HEK293 (cell line): ENCODE data around the gene KLF13.

Source experiments
- GFI1B ChIP-seq: fragments of 450-650 bp; formaldehyde crosslinking; IDR thresholded peaks from 2 replicates; pipeline ENCODE4 v1.5.1; 2016; ENCODE audit warnings: missing biosample characterization, missing genetic modification characterization
- GLIS2 ChIP-seq: fragments of 450-650 bp; formaldehyde crosslinking; IDR thresholded peaks from 2 replicates; pipeline ENCODE4 v1.5.1; 2016; ENCODE audit warnings: missing biosample characterization, missing genetic modification characterization
- KLF10 ChIP-seq: fragments of 450-650 bp; IDR thresholded peaks from 2 replicates; pipeline ENCODE4 v1.5.1; 2018; ENCODE audit warnings: missing biosample characterization, mild to moderate bottlenecking, missing genetic modification characterization
- SP2 ChIP-seq: fragments of 450-650 bp; formaldehyde crosslinking; IDR thresholded peaks from 2 replicates; pipeline ENCODE4 v1.5.1; 2016; ENCODE audit warnings: missing biosample characterization, missing genetic modification characterization
- ZBTB20 ChIP-seq: fragments of 450-650 bp; formaldehyde crosslinking; IDR thresholded peaks from 2 replicates; pipeline ENCODE4 v1.5.1; 2016; ENCODE audit warnings: missing biosample characterization, missing genetic modification characterization
- ZBTB21 ChIP-seq: fragments of 450-650 bp; formaldehyde crosslinking; IDR thresholded peaks from 2 replicates; pipeline ENCODE4 v1.5.1; 2017; ENCODE audit warnings: missing biosample characterization, missing genetic modification characterization
- ZNF214 ChIP-seq: fragments of 450-650 bp; formaldehyde crosslinking; IDR thresholded peaks from 2 replicates; pipeline ENCODE4 v1.5.1; 2017; ENCODE audit warnings: missing biosample characterization, mild to moderate bottlenecking, missing genetic modification characterization, borderline replicate concordance
- ZNF266 ChIP-seq: fragments of 450-650 bp; formaldehyde crosslinking; IDR thresholded peaks from 2 replicates; pipeline ENCODE4 v1.5.1; 2016; ENCODE audit warnings: missing biosample characterization, missing genetic modification characterization, low read depth
- ZNF366 ChIP-seq: fragments of 450-650 bp; formaldehyde crosslinking; conservative IDR thresholded peaks from 2 replicates; pipeline ENCODE4 v1.5.1; 2016; ENCODE audit warnings: missing biosample characterization, missing genetic modification characterization
- ZNF48 ChIP-seq: fragments of 450-650 bp; formaldehyde crosslinking; IDR thresholded peaks from 2 replicates; pipeline ENCODE4 v1.5.1; 2016; ENCODE audit warnings: missing biosample characterization, missing genetic modification characterization
- ZNF544 ChIP-seq: fragments of 450-650 bp; formaldehyde crosslinking; IDR thresholded peaks from 2 replicates; pipeline ENCODE4 v1.5.0; 2017; ENCODE audit warnings: missing biosample characterization, missing genetic modification characterization
- ZNF548 ChIP-seq: fragments of 450-650 bp; formaldehyde crosslinking; IDR thresholded peaks from 2 replicates; pipeline ENCODE4 v1.5.1; 2016; ENCODE audit warnings: missing biosample characterization, missing genetic modification characterization
- ZNF596 ChIP-seq: fragments of 450-650 bp; IDR thresholded peaks from 2 replicates; pipeline ENCODE4 v1.5.0; 2018; ENCODE audit warnings: missing biosample characterization, mild to moderate bottlenecking, missing genetic modification characterization, moderate library complexity
- ZNF624 ChIP-seq: fragments of 450-650 bp; formaldehyde crosslinking; IDR thresholded peaks from 2 replicates; pipeline ENCODE4 v1.5.1; 2017; ENCODE audit warnings: missing biosample characterization, missing genetic modification characterization
- ZNF629 ChIP-seq: fragments of 450-650 bp; formaldehyde crosslinking; IDR thresholded peaks from 2 replicates; pipeline ENCODE4 v1.5.1; 2017; ENCODE audit warnings: missing biosample characterization, missing genetic modification characterization
- ZNF658 ChIP-seq: fragments of 450-650 bp; formaldehyde crosslinking; IDR thresholded peaks from 2 replicates; pipeline ENCODE4; 2016; ENCODE audit warnings: missing biosample characterization, missing genetic modification characterization
- ZNF701 ChIP-seq: fragments of 450-650 bp; formaldehyde crosslinking; IDR thresholded peaks from 2 replicates; pipeline ENCODE4 v1.5.1; 2016; ENCODE audit warnings: missing biosample characterization, missing genetic modification characterization
- ZNF747 ChIP-seq: fragments of 450-650 bp; formaldehyde crosslinking; IDR thresholded peaks from 2 replicates; pipeline ENCODE4 v1.5.1; 2016; ENCODE audit warnings: missing biosample characterization, missing genetic modification characterization
- ZNF76 ChIP-seq: fragments of 450-650 bp; formaldehyde crosslinking; IDR thresholded peaks from 2 replicates; pipeline ENCODE4; 2016; ENCODE audit warnings: low read depth, missing biosample characterization, missing genetic modification characterization, borderline replicate concordance
- ZNF785 ChIP-seq: fragments of 450-650 bp; formaldehyde crosslinking; IDR thresholded peaks from 2 replicates; pipeline ENCODE4 v1.5.1; 2016; ENCODE audit warnings: missing biosample characterization, missing genetic modification characterization
- TF ChIP-seq, protein P1 (sequence below): fragments of 450-650 bp; formaldehyde crosslinking; IDR thresholded peaks from 2 replicates; pipeline ENCODE4 v1.5.1; 2016; ENCODE audit warnings: missing biosample characterization, missing genetic modification characterization
- TF ChIP-seq, protein P2 (sequence below): fragments of 450-650 bp; formaldehyde crosslinking; optimal IDR thresholded peaks from 2 replicates; pipeline ENCODE3; 2016; ENCODE audit warnings: missing biosample characterization, mild to moderate bottlenecking, missing genetic modification characterization
- TF ChIP-seq, protein P3 (sequence below): fragments of 450-650 bp; formaldehyde crosslinking; IDR thresholded peaks from 2 replicates; pipeline ENCODE4 v1.5.1; 2016; ENCODE audit warnings: missing biosample characterization, missing genetic modification characterization
- TF ChIP-seq, protein P4 (sequence below): fragments of 450-650 bp; formaldehyde crosslinking; IDR thresholded peaks from 2 replicates; pipeline ENCODE4 v1.5.1; 2016; ENCODE audit warnings: missing biosample characterization, missing genetic modification characterization
- TF ChIP-seq, protein P5 (sequence below): fragments of 450-650 bp; formaldehyde crosslinking; conservative IDR thresholded peaks from 2 replicates; pipeline ENCODE4 v1.5.1; 2016; ENCODE audit warnings: low read depth, missing biosample characterization, missing genetic modification characterization
- TF ChIP-seq, protein P6 (sequence below): fragments of 450-650 bp; formaldehyde crosslinking; IDR thresholded peaks from 2 replicates; pipeline ENCODE4 v1.5.1; 2017; ENCODE audit warnings: missing biosample characterization, missing genetic modification characterization

The KLF13 gene

DNA sequence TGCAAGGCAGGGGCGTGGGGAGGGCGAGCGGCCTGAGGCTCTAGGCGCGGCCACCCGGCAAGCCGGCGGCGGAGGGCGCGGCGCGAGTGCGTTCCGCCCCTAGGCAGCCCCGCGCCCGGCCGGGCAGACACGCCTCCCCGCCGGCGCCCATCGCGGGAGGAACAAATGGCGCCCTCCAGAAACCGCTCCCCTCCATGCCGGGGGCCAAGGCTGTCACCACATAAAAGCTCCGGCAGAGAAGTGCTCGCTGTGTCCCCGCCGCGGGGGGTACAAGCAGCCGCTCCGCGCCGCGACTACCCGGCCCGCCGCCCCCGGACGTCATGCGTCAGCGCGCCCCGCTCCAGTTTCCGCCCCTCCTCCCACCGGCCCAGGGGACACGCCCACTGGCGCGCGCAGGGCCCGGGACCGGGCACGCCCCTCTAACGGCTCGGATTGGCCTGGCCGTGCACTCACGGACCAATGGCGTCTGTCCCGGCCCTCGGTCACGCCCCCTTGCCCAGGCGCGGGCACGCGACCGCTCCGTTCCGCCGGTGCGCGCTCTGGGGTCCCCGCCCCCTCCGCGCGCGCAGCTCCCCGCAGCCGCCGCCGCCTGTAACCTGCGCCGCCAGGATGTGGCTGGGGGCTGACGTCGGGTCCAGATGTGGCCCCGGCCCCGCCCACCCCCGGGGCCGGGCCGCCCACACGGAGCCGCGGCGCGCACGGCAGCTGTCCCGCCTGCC lies at the start of gene KLF13 (continued):
- TF ChIP-seq, protein P1, sequence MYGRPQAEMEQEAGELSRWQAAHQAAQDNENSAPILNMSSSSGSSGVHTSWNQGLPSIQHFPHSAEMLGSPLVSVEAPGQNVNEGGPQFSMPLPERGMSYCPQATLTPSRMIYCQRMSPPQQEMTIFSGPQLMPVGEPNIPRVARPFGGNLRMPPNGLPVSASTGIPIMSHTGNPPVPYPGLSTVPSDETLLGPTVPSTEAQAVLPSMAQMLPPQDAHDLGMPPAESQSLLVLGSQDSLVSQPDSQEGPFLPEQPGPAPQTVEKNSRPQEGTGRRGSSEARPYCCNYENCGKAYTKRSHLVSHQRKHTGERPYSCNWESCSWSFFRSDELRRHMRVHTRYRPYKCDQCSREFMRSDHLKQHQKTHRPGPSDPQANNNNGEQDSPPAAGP (tag by site-specific recombination): peak; percentile 39; the same call in 1 of the 2 replicates
- no peak for TF ChIP-seq ZBTB21
- TF ChIP-seq, protein P2, sequence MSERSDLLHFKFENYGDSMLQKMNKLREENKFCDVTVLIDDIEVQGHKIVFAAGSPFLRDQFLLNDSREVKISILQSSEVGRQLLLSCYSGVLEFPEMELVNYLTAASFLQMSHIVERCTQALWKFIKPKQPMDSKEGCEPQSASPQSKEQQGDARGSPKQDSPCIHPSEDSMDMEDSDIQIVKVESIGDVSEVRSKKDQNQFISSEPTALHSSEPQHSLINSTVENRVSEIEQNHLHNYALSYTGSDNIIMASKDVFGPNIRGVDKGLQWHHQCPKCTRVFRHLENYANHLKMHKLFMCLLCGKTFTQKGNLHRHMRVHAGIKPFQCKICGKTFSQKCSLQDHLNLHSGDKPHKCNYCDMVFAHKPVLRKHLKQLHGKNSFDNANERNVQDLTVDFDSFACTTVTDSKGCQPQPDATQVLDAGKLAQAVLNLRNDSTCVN (tag by site-specific recombination): peak; percentile 86
- TF ChIP-seq ZBTB20 (tag by site-specific recombination): no peak
- TF ChIP-seq GLIS2 (tag by site-specific recombination): peak; percentile 80
- TF ChIP-seq ZNF596 (tag by site-specific recombination): no peak
- no peak for TF ChIP-seq ZNF785 (tag by site-specific recombination)
- no peak for TF ChIP-seq ZNF544 (tag by site-specific recombination)
- TF ChIP-seq ZNF366 (tag by site-specific recombination): no peak
- TF ChIP-seq ZNF48 (tag by site-specific recombination): no peak
- TF ChIP-seq GFI1B (tag by site-specific recombination): no peak
- peak; percentile 79 for TF ChIP-seq SP2 (tag by site-specific recombination)
- no peak for TF ChIP-seq ZNF747 (tag by site-specific recombination)
- no peak for TF ChIP-seq ZNF624 (tag by site-specific recombination)
- TF ChIP-seq, protein P3, sequence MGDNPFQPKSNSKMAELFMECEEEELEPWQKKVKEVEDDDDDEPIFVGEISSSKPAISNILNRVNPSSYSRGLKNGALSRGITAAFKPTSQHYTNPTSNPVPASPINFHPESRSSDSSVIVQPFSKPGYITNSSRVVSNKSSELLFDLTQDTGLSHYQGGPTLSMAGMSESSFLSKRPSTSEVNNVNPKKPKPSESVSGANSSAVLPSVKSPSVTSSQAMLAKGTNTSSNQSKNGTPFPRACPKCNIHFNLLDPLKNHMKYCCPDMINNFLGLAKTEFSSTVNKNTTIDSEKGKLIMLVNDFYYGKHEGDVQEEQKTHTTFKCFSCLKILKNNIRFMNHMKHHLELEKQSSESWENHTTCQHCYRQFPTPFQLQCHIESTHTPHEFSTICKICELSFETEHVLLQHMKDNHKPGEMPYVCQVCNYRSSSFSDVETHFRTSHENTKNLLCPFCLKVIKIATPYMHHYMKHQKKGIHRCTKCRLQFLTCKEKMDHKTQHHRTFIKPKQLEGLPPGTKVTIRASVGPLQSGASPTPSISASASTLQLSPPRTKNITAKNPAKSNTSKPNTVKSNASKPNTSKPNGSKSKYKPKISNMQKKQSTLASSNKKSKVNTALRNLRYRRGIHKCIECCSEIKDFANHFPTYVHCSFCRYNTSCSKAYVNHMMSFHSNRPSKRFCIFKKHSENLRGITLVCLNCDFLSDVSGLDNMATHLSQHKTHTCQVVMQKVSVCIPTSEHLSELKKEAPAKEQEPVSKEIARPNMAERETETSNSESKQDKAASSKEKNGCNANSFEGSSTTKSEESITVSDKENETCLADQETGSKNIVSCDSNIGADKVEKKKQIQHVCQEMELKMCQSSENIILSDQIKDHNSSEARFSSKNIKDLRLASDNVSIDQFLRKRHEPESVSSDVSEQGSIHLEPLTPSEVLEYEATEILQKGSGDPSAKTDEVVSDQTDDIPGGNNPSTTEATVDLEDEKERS (tag by site-specific recombination): no peak
- TF ChIP-seq, protein P4, sequence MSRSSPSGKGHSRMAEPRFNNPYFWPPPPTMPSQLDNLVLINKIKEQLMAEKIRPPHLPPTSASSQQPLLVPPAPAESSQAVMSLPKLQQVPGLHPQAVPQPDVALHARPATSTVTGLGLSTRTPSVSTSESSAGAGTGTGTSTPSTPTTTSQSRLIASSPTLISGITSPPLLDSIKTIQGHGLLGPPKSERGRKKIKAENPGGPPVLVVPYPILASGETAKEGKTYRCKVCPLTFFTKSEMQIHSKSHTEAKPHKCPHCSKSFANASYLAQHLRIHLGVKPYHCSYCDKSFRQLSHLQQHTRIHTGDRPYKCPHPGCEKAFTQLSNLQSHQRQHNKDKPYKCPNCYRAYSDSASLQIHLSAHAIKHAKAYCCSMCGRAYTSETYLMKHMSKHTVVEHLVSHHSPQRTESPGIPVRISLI: no peak
- TF ChIP-seq ZNF266 (tag by site-specific recombination): no peak
- no peak for TF ChIP-seq ZNF214 (tag by site-specific recombination)
- peak; percentile 45; the same call in 1 of the 2 replicates for TF ChIP-seq ZNF629 (tag by site-specific recombination)
- TF ChIP-seq, protein P5, sequence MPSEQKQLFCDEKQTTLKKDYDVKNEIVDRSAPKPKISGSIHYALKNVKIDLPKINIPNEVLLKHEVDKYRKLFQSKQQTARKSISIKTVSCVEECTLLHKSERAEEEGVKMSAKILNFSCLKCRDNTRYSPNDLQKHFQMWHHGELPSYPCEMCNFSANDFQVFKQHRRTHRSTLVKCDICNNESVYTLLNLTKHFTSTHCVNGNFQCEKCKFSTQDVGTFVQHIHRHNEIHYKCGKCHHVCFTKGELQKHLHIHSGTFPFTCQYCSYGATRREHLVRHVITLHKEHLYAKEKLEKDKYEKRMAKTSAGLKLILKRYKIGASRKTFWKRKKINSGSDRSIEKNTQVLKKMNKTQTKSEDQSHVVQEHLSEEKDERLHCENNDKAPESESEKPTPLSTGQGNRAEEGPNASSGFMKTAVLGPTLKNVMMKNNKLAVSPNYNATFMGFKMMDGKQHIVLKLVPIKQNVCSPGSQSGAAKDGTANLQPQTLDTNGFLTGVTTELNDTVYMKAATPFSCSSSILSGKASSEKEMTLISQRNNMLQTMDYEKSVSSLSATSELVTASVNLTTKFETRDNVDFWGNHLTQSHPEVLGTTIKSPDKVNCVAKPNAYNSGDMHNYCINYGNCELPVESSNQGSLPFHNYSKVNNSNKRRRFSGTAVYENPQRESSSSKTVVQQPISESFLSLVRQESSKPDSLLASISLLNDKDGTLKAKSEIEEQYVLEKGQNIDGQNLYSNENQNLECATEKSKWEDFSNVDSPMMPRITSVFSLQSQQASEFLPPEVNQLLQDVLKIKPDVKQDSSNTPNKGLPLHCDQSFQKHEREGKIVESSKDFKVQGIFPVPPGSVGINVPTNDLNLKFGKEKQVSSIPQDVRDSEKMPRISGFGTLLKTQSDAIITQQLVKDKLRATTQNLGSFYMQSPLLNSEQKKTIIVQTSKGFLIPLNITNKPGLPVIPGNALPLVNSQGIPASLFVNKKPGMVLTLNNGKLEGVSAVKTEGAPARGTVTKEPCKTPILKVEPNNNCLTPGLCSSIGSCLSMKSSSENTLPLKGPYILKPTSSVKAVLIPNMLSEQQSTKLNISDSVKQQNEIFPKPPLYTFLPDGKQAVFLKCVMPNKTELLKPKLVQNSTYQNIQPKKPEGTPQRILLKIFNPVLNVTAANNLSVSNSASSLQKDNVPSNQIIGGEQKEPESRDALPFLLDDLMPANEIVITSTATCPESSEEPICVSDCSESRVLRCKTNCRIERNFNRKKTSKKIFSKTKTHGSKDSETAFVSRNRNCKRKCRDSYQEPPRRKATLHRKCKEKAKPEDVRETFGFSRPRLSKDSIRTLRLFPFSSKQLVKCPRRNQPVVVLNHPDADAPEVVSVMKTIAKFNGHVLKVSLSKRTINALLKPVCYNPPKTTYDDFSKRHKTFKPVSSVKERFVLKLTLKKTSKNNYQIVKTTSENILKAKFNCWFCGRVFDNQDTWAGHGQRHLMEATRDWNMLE (tag by site-specific recombination): no peak
- no peak for TF ChIP-seq ZNF548 (tag by site-specific recombination)
- TF ChIP-seq, protein P6, sequence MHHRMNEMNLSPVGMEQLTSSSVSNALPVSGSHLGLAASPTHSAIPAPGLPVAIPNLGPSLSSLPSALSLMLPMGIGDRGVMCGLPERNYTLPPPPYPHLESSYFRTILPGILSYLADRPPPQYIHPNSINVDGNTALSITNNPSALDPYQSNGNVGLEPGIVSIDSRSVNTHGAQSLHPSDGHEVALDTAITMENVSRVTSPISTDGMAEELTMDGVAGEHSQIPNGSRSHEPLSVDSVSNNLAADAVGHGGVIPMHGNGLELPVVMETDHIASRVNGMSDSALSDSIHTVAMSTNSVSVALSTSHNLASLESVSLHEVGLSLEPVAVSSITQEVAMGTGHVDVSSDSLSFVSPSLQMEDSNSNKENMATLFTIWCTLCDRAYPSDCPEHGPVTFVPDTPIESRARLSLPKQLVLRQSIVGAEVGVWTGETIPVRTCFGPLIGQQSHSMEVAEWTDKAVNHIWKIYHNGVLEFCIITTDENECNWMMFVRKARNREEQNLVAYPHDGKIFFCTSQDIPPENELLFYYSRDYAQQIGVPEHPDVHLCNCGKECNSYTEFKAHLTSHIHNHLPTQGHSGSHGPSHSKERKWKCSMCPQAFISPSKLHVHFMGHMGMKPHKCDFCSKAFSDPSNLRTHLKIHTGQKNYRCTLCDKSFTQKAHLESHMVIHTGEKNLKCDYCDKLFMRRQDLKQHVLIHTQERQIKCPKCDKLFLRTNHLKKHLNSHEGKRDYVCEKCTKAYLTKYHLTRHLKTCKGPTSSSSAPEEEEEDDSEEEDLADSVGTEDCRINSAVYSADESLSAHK (tag by site-specific recombination): peak; percentile 89
- TF ChIP-seq ZNF701 (tag by site-specific recombination): no peak
- no peak for TF ChIP-seq ZNF658 (tag by site-specific recombination)
- peak; percentile 94 for TF ChIP-seq KLF10 (tag by site-specific recombination)
- TF ChIP-seq ZNF76 (tag by site-specific recombination): no peak
